NCI-H524 treated with DMSO at 0.1 percent for 48 hours (cell line): ENCODE data around the gene CAPN11.
"Not testable (repeated sequence)": the region's sequence is repeated elsewhere in the genome, so short reads cannot be mapped to it uniquely, and the experiment has no call there.

ENCODE experiments used
- DNase-seq: peaks from one replicate; lab custom pipeline; 2025; lab: John Stamatoyannopoulos, UW

Gene CAPN11

GRCh38 chr6:44181784-44182183 is 23.2 kb downstream of the CAPN11 start:
- DNase-seq: not testable (repeated sequence)

DNA sequence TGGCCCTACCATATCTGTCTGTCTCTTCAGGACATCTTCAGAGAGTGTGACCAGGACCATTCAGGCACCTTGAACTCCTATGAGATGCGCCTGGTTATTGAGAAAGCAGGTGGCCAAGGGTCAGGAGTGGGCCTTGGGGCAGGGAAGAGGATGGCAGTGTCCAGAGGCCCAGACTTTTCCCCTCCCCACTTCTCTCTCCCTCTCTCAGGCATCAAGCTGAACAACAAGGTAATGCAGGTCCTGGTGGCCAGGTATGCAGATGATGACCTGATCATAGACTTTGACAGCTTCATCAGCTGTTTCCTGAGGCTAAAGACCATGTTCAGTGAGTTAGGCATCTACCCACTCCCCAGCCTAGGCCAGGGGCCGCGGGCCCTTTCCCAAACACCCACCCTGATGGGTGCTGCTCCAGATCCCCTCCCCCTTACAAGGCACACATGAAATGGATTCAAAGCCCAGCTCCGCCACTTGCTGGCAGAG is 24.3 kb downstream of the CAPN11 start:
- DNase-seq: no peak

DNA sequence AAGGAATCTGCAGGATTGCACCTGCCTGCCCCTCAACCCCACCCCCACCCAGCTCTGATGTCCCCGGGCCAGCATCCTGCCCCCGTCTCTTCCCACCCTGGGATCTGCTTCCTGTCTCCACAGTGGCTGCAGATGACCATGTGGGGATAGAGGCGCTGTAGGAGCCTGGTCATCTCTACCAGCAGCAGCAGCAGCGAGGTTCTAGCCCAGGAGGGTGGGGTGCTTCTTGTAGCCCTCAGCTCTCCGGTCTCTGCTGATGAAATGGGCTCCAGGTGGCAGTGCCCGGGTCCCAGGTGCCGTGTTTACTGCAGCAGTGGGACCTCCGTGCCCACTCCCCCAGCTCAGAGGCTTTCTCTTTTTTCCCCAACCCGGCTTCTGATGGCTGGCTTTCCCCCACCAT is 25.2 kb downstream of the CAPN11 start:
- DNase-seq: no peak

- DNase-seq: not testable (repeated sequence)
Observed at GRCh38 chr6:44185356-44185755, 26.7 kb downstream of the CAPN11 start.

DNA sequence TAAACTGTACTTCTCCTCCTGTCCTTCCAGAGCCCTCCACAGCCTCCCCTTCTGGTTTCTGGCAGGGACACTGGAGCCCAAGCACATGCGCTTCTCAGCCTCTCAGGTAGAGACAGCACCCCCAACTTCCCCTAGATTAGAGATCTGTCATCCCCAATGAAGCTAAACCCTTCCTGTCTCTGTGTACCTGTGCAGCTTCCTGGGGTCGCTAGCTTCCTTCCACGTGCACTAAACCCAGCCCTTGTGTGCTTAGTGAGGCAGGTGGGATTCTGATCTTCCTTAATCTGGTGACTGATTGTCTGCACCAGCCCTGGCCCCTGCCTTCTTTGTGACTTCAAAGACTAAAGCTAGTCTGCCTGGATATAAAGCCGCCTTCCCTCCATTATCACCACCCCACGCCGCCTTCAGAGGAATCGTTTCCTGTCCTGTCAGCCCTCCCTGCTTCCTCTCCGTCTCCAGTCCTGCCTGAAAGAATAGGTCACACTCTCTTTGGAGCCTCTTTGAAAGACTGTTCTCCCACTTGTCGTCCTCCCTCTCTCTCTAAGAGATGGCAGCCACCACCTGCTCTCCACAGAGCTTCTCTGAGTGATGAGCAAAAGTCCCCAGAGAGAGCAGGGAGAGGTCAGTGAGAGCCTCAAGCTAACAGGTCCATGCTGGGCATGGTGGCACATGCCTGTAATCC is 27.5 kb downstream of the CAPN11 start:
- DNase-seq: no peak

GRCh38 chr6:44186635-44187025 is 28.0 kb downstream of the CAPN11 start:
- DNase-seq: no peak

DNA sequence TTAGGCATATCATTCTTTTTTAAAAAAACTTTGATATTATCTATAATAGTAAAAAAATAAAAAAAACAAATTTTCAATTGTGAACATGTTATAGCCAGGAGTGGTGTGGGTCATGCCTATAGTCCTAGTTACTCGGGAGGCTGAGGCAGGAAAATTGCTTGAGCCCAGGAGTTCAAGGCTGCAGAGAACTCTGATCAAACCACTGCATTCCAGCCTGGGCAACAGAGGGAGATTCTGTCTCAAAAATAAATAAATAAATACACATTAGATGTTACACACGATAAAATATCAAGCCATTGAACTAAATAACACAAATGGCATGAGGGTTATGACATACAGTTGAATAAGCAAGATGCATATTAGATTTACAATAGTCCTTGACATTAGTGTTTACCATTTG is 30.2 kb downstream of the CAPN11 start:
- no peak for DNase-seq

DNA sequence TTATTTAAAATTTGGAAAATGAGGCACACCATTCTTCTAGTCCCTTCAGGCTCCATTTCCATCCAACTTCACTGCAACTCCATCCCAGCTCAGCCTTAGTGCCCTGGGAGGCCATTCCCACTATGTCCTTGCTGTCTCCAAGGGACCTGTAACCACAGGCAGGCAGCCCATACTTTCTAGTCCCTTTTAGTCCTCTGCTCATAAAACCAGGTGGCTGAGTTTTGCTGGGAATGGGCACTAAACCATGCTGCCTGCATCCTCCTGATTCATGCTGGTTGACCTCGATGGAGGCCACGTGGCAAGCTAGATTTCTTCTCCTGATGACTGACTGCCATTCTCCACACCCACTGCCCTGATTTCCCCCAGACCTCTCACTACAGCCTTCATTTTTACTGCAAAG is 30.6 kb downstream of the CAPN11 start:
- DNase-seq: no peak

- DNase-seq: no peak
Observed at GRCh38 chr6:44190715-44191114, 32.1 kb downstream of the CAPN11 start.

- DNase-seq: no peak
Observed at GRCh38 chr6:44192428-44193041, 33.9 kb downstream of the CAPN11 start.

DNA sequence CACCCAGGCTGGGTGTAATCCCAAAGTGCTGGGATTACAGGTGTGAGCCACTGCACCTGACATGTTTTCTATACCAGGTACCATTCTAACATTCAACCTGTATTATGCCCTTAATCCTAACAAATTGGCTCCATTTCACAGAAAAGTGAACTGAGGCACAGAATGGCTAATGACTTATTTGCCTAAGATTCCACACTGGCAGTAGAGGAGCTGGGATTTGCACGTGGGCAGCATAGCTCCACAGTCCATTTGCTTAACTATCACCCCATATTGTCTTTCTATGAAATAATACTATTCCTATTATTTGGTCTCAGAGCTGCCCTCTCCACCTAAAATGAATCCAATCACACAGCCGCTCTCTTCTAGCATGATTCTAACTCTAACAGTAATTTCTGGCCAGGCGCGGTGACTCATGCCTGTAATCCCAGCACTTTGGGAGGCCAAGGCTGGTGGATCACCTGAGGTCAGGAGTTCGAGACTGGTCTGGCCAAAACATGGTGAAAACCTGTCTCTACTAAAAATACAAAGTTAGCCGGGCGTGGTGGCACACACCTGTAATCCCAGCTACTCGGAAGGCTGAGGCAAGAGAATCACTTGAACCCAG is 34.8 kb downstream of the CAPN11 start:
- no peak for DNase-seq

- DNase-seq: no peak
Observed at GRCh38 chr6:44194326-44194725, 35.7 kb downstream of the CAPN11 start.

DNA sequence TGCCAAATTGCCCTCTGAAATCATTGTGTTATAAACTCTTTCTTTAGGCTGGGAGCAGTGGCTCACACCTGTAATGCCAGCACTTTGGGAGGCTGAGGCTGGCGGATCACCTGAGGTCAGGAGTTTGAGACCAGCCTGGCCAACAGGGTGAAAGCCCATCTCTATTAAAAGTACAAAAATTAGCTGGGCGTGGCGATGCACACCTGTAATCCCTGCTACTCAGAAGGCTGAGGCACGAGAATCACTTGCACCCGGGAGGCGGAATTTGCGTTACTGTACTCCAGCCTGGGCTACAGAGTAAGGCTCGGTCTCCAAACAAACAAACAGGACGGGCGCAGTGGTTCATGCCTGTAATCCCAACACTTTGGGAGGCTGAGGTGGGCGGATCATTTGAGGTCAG is 37.7 kb downstream of the CAPN11 start:
- not testable (repeated sequence) for DNase-seq

- no peak for DNase-seq
Observed at GRCh38 chr6:44198684-44199083, 40.1 kb downstream of the CAPN11 start.

DNA sequence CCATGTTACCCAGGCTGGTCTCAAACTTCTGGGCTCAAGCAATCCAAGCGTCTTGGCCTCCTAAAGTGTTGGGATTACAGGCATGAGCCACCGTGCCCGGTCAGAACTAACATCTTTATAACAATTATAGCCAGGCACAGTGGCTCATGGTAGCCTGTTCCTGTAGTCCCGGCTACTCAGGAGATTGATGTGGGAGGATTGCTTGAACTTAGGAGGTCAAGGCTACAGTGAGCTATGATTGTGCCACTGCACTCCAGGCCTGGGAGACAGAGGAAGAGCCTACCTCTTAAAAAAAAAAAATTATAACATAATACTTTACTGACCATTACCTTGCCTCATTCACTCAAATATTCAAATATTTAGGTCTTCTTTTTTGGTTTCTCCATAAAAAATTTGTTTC is 41.3 kb downstream of the CAPN11 start:
- DNase-seq: no peak

GRCh38 chr6:44201200-44201599 is 42.6 kb downstream of the CAPN11 start:
- no peak for DNase-seq

GRCh38 chr6:44201638-44202303 is 43.2 kb downstream of the CAPN11 start:
- no peak for DNase-seq

- no peak for DNase-seq
Observed at GRCh38 chr6:44202332-44202971, 43.8 kb downstream of the CAPN11 start.

- DNase-seq: no peak
Observed at GRCh38 chr6:44202972-44203750, 44.5 kb downstream of the CAPN11 start.

GRCh38 chr6:44203955-44204354 is 45.3 kb downstream of the CAPN11 start:
- DNase-seq: no peak

DNA sequence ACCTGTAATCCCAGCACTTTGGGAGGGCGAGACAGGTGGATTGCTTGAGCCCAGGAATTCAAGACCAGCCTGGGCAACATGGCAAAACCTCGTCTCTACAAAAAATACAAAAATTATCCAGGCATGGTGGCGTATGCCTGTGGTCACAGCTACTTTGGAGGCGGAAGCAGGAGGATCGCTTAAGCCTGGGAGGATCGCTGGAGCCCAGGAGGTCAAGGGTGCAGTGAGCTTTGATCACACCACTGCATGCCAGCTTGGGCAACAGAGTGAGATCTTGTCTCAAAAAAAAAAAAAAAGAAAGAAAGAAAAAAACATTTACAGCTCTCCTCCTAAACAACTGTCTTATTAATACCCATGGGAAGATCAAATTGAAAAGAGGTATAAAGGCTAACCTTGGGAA is 49.3 kb downstream of the CAPN11 start:
- no peak for DNase-seq

DNA sequence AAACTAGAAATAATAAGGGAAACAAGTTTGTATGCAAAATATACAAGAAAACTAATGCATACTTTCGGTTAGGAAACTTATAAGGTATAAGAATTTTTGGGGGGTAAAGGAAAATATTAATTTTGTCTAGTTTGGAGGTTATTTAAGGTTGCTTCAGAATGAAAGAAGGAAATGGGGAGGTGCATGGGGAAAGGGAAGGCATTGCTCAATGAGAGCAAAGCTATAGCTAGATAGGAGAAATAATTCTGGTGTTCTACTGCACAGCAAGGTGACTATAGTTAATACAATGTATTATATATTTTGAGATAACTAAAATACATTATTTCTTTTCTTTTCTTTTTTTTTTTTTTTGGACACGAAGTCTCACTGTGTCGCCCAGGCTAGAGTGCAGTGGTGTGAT is 52.7 kb downstream of the CAPN11 start:
- no peak for DNase-seq
